SU-DHL-6 (cell line): ENCODE data around the gene SLC35E2B.

Source experiments
- CTCF ChIP-seq: fragments of 200-600 bp; sonication (generic); IDR thresholded peaks from one replicate; pipeline ENCODE4 v1.5.1; 2017; ENCODE audit warnings: antibody characterized with exemption, mild to moderate bottlenecking, low read length, moderate library complexity; ENCODE audit not compliant: insufficient read depth, poor library complexity, severe bottlenecking
- EZH2phosphoT487 ChIP-seq: fragments of 200-600 bp; sonication (generic), shearing (Covaris generic); conservative IDR thresholded peaks from 2 replicates; pipeline ENCODE4 v1.6.1; 2018; ENCODE audit warnings: mild to moderate bottlenecking, antibody characterized with exemption, low read length, moderate library complexity, mixed read lengths

- TF ChIP-seq CTCF (no peak), EZH2phosphoT487 (no peak)
These were observed 66.8 kb downstream of the SLC35E2B start for GRCh38 chr1:1625824-1626206.
